ENCODE data around the gene SAFB.

DNA sequence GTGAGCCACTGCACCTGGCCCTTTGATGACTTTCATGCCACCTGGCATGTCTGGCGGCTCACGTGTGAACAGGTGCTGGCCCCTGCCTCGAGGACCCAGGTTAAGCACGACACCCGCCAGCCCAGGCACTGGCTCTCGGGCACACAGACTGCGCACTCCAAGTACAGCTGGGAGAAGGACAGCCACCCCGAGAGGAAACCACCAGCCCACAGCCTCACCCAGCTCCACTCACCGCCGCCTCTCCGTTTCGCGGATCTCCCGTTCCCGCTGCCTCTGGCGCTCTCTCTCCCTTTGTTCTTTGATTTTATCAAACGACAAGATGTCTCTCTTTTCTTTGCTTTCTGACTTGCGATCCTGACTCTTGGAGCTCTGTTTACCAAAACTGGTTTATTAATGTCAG is 27.8 kb upstream of the SAFB start:
- TF ChIP-seq, protein P1, sequence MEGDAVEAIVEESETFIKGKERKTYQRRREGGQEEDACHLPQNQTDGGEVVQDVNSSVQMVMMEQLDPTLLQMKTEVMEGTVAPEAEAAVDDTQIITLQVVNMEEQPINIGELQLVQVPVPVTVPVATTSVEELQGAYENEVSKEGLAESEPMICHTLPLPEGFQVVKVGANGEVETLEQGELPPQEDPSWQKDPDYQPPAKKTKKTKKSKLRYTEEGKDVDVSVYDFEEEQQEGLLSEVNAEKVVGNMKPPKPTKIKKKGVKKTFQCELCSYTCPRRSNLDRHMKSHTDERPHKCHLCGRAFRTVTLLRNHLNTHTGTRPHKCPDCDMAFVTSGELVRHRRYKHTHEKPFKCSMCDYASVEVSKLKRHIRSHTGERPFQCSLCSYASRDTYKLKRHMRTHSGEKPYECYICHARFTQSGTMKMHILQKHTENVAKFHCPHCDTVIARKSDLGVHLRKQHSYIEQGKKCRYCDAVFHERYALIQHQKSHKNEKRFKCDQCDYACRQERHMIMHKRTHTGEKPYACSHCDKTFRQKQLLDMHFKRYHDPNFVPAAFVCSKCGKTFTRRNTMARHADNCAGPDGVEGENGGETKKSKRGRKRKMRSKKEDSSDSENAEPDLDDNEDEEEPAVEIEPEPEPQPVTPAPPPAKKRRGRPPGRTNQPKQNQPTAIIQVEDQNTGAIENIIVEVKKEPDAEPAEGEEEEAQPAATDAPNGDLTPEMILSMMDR (IDR thresholded peaks at IDR 0.05), result no peak
- TF ChIP-seq POLR2AphosphoS5 (IDR thresholded peaks at IDR 0.05) (no peak), POLR2A (IDR thresholded peaks at IDR 0.05) (no peak), EP300 (IDR thresholded peaks at IDR 0.05) (no peak)

Data from gastroesophageal sphincter (tissue), 3 donors.